ENCODE results near the gene SPRR5. TPM values are rescaled to one million over a fixed set of nuclear protein-coding genes. Genes with fewer than 3 reads are reported as not detected.

The SPRR5 gene
- total RNA-seq, 2 donors from 2014 or later = not detected

DNA sequence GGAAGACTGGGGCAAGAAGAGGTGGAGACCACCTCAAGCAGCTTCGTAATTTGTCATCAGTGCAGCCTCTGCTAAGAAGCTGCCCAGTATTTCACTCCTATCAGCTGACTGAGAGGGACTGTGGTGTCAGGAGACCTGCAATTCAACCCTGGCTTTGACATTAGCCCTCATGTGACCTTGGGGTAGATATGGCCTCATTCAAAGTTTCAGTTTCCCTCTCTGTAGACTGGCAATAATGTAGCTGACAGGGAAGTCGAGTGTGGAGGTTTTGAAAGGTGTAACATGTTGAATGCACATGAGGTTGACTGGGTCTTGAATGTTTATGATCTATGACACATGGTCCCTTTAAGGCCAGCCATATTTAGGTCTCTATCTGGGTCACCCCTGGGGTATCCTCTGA is 21.2 kb downstream of the SPRR5 start:
- intact Hi-C loops (cut with DNase I) = no loop called here
- H3K4me1 ChIP-seq = no peaks in the 10 kb centered on the region
- no peaks in the 10 kb centered on the region for H3K9me3 ChIP-seq
- DNase-seq = no peak
- no peaks in the 10 kb centered on the region for H3K36me3 ChIP-seq (replicated peaks in 1 of 2; ENCODE audit: insufficient read depth in 1 of 2, low read depth in 2 of 2)
- TF ChIP-seq, protein P1, sequence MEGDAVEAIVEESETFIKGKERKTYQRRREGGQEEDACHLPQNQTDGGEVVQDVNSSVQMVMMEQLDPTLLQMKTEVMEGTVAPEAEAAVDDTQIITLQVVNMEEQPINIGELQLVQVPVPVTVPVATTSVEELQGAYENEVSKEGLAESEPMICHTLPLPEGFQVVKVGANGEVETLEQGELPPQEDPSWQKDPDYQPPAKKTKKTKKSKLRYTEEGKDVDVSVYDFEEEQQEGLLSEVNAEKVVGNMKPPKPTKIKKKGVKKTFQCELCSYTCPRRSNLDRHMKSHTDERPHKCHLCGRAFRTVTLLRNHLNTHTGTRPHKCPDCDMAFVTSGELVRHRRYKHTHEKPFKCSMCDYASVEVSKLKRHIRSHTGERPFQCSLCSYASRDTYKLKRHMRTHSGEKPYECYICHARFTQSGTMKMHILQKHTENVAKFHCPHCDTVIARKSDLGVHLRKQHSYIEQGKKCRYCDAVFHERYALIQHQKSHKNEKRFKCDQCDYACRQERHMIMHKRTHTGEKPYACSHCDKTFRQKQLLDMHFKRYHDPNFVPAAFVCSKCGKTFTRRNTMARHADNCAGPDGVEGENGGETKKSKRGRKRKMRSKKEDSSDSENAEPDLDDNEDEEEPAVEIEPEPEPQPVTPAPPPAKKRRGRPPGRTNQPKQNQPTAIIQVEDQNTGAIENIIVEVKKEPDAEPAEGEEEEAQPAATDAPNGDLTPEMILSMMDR (IDR thresholded peaks at IDR 0.05) = no peak
- no peak for TF ChIP-seq POLR2A (IDR thresholded peaks at IDR 0.05)
- no peak overlapping the region for H3K27ac ChIP-seq
- no peak overlapping the region for H3K4me3 ChIP-seq
- H3K27me3 ChIP-seq = no peaks in the 10 kb centered on the region
- WGBS, 2 donors = 51 to 52% methylated on average over 2 of the region's 2 CpGs
- ATAC-seq = no peak

DNA sequence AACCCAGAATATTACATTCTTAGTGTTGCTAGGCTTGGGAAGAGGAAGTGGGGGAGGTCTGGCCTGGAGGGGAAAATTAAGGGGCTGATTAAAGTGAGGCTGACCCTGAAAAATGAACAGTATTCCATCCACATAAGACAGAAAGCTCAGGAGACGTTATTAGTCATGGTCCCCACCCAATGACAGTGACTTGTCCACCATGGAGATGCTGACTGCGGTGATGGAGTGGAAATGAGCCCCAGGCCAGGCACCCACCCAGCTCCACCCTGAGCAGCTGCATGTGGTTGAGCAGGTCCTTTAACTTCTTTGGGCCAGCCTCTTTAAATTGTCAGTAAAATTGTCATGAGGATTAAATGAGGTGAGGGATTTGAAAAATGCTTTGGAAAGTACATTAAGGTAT is 22.0 kb downstream of the SPRR5 start:
- no peaks in the 10 kb centered on the region for H3K27me3 ChIP-seq

DNA sequence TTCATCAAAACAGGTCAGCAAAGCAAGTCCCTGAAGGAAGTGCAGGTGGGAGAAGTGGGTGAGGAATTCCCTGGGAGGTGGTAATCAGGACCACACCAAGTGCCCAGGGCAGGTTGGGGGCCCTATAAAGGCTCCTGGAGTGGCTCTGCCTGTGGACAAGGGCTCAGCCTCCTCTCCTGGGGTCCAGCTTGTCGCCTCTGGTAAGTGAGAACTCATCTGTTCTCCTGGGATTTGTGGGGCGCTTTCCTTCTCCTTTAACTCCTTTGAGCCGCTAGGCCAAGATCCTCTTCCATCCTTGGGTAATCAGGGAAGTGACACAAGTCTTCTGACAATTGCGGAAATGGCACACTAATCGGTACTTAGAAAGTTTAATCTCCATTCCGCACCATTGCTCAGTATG is 23.5 kb downstream of the SPRR5 start, which contains the start of gene SPRR4:
Gene SPRR4 (plus strand): TSS at position 154 of the 400 bp plus-strand sequence. CDS start 1,243 bp downstream, outside the sequence.
- intact Hi-C loops (cut with DNase I) = no loop called here
- no peaks in the 10 kb centered on the region for H3K9me3 ChIP-seq
- TF ChIP-seq, protein P1 (IDR thresholded peaks at IDR 0.05) = no peak
- no peak for TF ChIP-seq POLR2A (IDR thresholded peaks at IDR 0.05)
- DNase-seq (no peak), ATAC-seq (no peak)
- 84 to 89% methylated on average over 6 of the region's 6 CpGs for WGBS, 2 donors
- H3K27me3 ChIP-seq = no peaks in the 10 kb centered on the region
- H3K27ac ChIP-seq = no peak within 1 kb of the TSS
- H3K4me1 ChIP-seq = no peaks in the 10 kb centered on the region
- no peak within 1 kb of the TSS for H3K4me3 ChIP-seq
- no peaks in the 10 kb centered on the region for H3K36me3 ChIP-seq (replicated peaks in 1 of 2; ENCODE audit: insufficient read depth in 1 of 2, low read depth in 2 of 2)

More for the DNA sequence above, 22.0 kb downstream of the SPRR5 start:
- TF ChIP-seq, protein P1 (IDR thresholded peaks at IDR 0.05) = no peak
- no peak for TF ChIP-seq POLR2A (IDR thresholded peaks at IDR 0.05)
- Histone ChIP-seq H3K27ac (no peak overlapping the region), H3K36me3 (replicated peaks in 1 of 2; ENCODE audit: insufficient read depth in 1 of 2, low read depth in 2 of 2) (no peaks in the 10 kb centered on the region), H3K9me3 (no peaks in the 10 kb centered on the region), H3K4me1 (no peaks in the 10 kb centered on the region), H3K4me3 (no peak overlapping the region)
- WGBS, 2 donors = 60 to 87% methylated on average over 2 of the region's 2 CpGs
- no peak for ATAC-seq
- no peak for DNase-seq
- intact Hi-C loops (cut with DNase I) = no loop called here

DNA sequence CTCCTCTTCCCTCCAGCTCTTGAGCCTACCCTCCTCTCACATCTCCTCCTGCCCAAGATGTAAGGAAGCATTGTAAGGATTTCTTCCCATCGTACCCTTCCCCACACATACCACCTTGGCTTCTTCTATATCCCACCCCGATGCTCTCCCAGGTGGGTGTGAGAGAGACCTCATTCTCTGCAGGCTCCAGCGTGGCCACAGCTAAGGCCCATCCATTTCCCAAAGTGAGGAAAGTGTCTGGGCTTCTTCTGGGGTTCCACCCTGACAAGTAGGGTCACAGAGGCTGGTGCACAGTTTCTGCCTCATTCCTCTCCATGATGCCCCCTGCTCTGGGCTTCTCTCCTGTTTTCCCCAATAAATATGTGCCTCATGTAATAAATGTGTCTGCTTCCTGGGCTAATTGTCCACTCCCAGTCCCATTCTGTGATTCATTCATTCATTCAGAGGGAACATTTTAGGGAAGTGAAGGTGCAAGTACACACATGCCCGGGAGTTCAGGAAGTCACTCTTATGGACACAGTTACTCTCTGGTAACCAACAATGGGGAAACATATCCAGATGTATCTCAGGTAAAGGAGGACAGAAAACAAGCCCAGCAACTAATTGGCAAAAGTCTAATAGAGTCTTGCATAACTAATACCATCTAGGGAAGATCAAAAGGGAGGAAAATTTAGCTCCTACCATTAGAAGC is 25.3 kb downstream of the SPRR5 start:
- TF ChIP-seq, protein P1 (IDR thresholded peaks at IDR 0.05) = no peak
- no peak for TF ChIP-seq POLR2A (IDR thresholded peaks at IDR 0.05)
- no peak for ATAC-seq

DNA sequence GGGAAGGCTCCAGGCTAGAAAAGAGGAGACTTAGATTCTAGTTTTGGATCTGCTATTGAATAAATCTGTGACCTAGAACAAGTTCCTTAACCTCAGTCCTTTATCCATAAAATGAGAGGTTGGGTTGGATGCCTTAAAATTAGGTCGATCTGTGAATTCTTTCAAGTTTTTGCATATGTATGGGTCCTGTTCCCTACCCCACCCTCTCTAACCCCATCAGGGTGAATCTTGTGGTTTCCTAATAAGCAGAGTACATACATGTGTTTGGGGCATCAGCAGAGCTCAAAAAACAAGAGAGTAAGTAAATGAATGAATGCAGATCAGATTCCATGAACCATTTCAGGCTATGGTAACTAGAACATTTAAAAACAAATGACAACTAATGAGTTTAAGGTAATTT is 29.7 kb downstream of the SPRR5 start:
- TF ChIP-seq, protein P1 (IDR thresholded peaks at IDR 0.05) = no peak
- no peak for TF ChIP-seq POLR2A (IDR thresholded peaks at IDR 0.05)
- Histone ChIP-seq H3K36me3 (replicated peaks in 1 of 2; ENCODE audit: insufficient read depth in 1 of 2, low read depth in 2 of 2) (no peaks in the 10 kb centered on the region), H3K9me3 (no peaks in the 10 kb centered on the region), H3K27me3 (no peaks in the 10 kb centered on the region), H3K4me1 (no peaks in the 10 kb centered on the region), H3K27ac (no peak overlapping the region), H3K4me3 (no peak overlapping the region)
- intact Hi-C loops (cut with DNase I) = no loop called here
- ATAC-seq (no peak), DNase-seq (no peak)
- 60 to 63% methylated on average over 1 of the region's 1 CpG for WGBS, 2 donors

More for the DNA sequence above, 25.3 kb downstream of the SPRR5 start:
- DNase-seq = no peak
- no peak overlapping the region for H3K27ac ChIP-seq
- H3K4me3 ChIP-seq = no peak overlapping the region
- WGBS, 2 donors = 83 to 84% methylated on average over 4 of the region's 4 CpGs
- no peaks in the 10 kb centered on the region for H3K27me3 ChIP-seq
- intact Hi-C loops (cut with DNase I) = no loop called here
- H3K4me1 ChIP-seq = no peaks in the 10 kb centered on the region
- H3K9me3 ChIP-seq = no peaks in the 10 kb centered on the region
- H3K36me3 ChIP-seq (replicated peaks in 1 of 2; ENCODE audit: insufficient read depth in 1 of 2, low read depth in 2 of 2) = no peaks in the 10 kb centered on the region
